Activated naive CD8-positive, alpha-beta T cell treated with anti-CD3 and anti-CD28 coated beads, Interleukin-2, amount 50 U/mL, for 24 hours (primary cell): ENCODE measurements around the gene CLMP.
"Not testable (repeated sequence)": the region's sequence is repeated elsewhere in the genome, so short reads cannot be mapped to it uniquely, and the experiment has no call there.

Experiments used
- ATAC-seq: fragments of 150-1000 bp; cut with Tn5 transposase; one replicate; pipeline ENCODE4 v1.10.0; 2021
- DNase-seq: peaks from one replicate; pipeline ENCODE4 v3.0.0; 2021
- H3K27ac Mint-ChIP-seq: one replicate; pipeline ENCODE4 v1.8.0; 2021; ENCODE audit warnings: mild to moderate bottlenecking, mixed read lengths
- H3K27me3 Mint-ChIP-seq: one replicate; pipeline ENCODE4 v1.8.0; 2021; ENCODE audit warnings: mixed read lengths
- H3K36me3 Mint-ChIP-seq: one replicate; pipeline ENCODE4 v1.8.0; 2021; ENCODE audit warnings: low read depth, mixed read lengths
- H3K4me1 Mint-ChIP-seq: one replicate; pipeline ENCODE4 v1.8.0; 2021; ENCODE audit warnings: mixed read lengths
- H3K4me3 Mint-ChIP-seq: one replicate; pipeline ENCODE4 v1.8.0; 2021; ENCODE audit warnings: mild to moderate bottlenecking, moderate library complexity, mixed read lengths
- H3K9me3 Mint-ChIP-seq: one replicate; pipeline ENCODE4 v1.8.0; 2021; ENCODE audit warnings: mixed read lengths

Gene CLMP

GRCh38 chr11:123088896-123089295 lies 106.2 kb downstream of the CLMP start:
- H3K36me3 Mint-ChIP-seq, H3K27ac Mint-ChIP-seq, H3K9me3 Mint-ChIP-seq, ATAC-seq, H3K4me3 Mint-ChIP-seq, DNase-seq, H3K27me3 Mint-ChIP-seq: not testable (repeated sequence)
- H3K4me1 Mint-ChIP-seq, result peaks cover 23% of the 10 kb centered on the region

- not testable (repeated sequence) for H3K9me3 Mint-ChIP-seq, H3K36me3 Mint-ChIP-seq, H3K4me3 Mint-ChIP-seq, H3K27me3 Mint-ChIP-seq, DNase-seq
- Mint-ChIP-seq H3K4me1 (peaks cover 34% of the 10 kb centered on the region), H3K27ac (peak overlapping the region; percentile 68)
- ATAC-seq, result peak; percentile 65
These were observed 107.4 kb downstream of the CLMP start for GRCh38 chr11:123087657-123088056.

DNA sequence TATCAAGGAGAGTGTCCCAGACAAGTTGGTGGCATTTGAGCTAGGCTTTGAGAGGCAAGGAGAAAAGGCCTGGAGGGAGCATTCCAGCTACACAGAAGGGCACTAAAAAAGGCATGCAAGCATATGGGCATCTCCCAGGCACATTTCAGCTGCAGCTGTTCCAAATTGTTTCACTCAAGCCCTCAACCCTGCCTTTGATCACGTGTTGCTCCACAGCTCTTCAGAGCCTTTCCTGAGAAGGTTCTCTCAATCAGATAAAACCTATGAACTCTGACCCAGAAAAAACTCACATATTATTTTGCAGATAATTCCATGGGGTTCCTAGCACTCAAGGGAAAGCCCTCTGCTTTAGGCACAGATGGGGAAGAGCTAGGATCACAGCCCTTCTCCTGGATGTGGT lies 108.7 kb downstream of the CLMP start:
- DNase-seq, result no peak
- Mint-ChIP-seq H3K9me3 (peaks cover 7% of the 10 kb centered on the region), H3K4me1 (peaks cover 34% of the 10 kb centered on the region)

DNA sequence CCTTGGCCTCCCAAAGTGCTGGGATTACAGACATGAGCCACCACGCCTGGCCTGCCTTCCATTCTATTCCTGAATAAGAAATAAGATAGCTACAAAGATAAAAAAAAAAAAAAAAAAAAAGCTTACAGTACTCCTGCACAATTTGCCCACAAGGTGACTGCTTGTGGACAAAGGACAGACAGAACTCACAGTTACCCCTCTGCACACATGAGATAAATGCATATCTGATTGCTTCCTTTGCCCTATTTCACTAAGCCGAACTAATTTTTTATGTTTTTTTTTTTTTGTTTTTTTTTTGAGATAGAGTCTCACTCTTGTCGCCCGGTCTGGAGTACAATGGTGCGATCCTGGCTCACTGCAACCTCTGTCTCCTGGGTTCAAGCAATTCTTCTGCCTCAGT lies 109.6 kb downstream of the CLMP start:
- Mint-ChIP-seq H3K27ac (no peak overlapping the region), H3K4me1 (peaks cover 34% of the 10 kb centered on the region), H3K36me3 (no peaks in the 10 kb centered on the region), H3K27me3 (no peaks in the 10 kb centered on the region), H3K9me3 (peaks cover 7% of the 10 kb centered on the region), H3K4me3 (no peak overlapping the region)
- DNase-seq (no peak), ATAC-seq (no peak)

More for the DNA sequence above, 108.7 kb downstream of the CLMP start:
- H3K36me3 Mint-ChIP-seq, result no peaks in the 10 kb centered on the region
- no peaks in the 10 kb centered on the region for H3K27me3 Mint-ChIP-seq
- no peak overlapping the region for H3K27ac Mint-ChIP-seq
- no peak for ATAC-seq
- no peak overlapping the region for H3K4me3 Mint-ChIP-seq

- Mint-ChIP-seq H3K4me1 (peaks cover 37% of the 10 kb centered on the region), H3K36me3 (no peaks in the 10 kb centered on the region), H3K27me3 (no peaks in the 10 kb centered on the region), H3K4me3 (no peak overlapping the region), H3K9me3 (peaks cover 7% of the 10 kb centered on the region), H3K27ac (no peak overlapping the region)
- ATAC-seq (no peak), DNase-seq (no peak)
These were observed 110.6 kb downstream of the CLMP start for GRCh38 chr11:123084454-123084853.

- ATAC-seq (peak; percentile 58), DNase-seq (peak; percentile 64)
- no peak overlapping the region for H3K4me3 Mint-ChIP-seq
- H3K27me3 Mint-ChIP-seq, result no peaks in the 10 kb centered on the region
- peaks cover 37% of the 10 kb centered on the region for H3K4me1 Mint-ChIP-seq
- peak overlapping the region; percentile 0 for H3K27ac Mint-ChIP-seq
- peaks cover 7% of the 10 kb centered on the region for H3K9me3 Mint-ChIP-seq
- H3K36me3 Mint-ChIP-seq, result no peaks in the 10 kb centered on the region
These were observed 111.4 kb downstream of the CLMP start for GRCh38 chr11:123083623-123084029.

- no peak for DNase-seq
- no peak for ATAC-seq
- H3K27me3 Mint-ChIP-seq, result no peaks in the 10 kb centered on the region
- H3K36me3 Mint-ChIP-seq, result no peaks in the 10 kb centered on the region
- no peak overlapping the region for H3K27ac Mint-ChIP-seq
- H3K9me3 Mint-ChIP-seq, result peaks cover 7% of the 10 kb centered on the region
- H3K4me3 Mint-ChIP-seq, result no peak overlapping the region
- H3K4me1 Mint-ChIP-seq, result peaks cover 33% of the 10 kb centered on the region
These were observed 112.1 kb downstream of the CLMP start for GRCh38 chr11:123082977-123083376.

DNA sequence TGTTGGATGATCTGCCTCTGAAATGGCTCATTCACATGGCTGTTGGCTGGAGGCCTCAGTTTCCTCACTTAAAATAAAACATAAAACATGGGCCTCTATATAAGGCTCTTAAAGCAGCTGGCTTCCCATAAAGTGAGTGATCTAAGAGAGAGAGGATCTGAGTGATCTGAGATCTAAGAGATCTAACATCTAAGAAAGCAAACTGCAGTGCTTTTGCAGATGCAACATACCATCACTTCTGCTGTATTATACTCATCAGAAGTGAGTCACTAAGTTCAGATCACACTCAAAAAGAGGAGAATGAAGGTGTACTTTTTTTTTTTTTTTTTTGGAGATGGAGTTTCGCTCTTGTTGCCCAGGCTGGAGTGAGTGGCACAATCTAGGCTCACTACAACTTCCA lies 115.0 kb downstream of the CLMP start:
- Mint-ChIP-seq H3K27me3 (no peaks in the 10 kb centered on the region), H3K4me1 (peaks cover 19% of the 10 kb centered on the region), H3K27ac (no peak overlapping the region), H3K4me3 (no peak overlapping the region), H3K9me3 (peaks cover 7% of the 10 kb centered on the region), H3K36me3 (no peaks in the 10 kb centered on the region)
- ATAC-seq (no peak), DNase-seq (no peak)

DNA sequence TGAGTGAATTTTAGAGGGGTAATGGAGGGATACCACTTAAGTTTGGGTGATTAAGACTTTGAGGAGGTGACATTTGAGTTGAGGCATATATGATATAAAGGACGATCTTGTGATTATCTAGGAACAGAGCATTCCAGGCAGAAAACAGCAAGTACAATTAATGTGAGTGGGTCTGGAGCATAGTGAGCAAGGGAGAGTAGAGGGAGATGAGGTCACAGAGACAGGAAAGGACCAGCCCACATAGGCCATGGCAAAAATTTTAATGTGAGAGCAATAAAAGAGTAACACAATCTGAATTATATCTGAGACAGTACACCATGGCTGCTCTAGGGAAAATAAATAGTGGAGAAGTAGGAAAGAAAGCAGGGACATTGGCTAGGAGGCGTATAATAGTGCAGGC lies 118.6 kb downstream of the CLMP start:
- Mint-ChIP-seq H3K4me3 (no peak overlapping the region), H3K36me3 (no peaks in the 10 kb centered on the region), H3K27me3 (no peaks in the 10 kb centered on the region), H3K27ac (no peak overlapping the region), H3K4me1 (peaks cover 27% of the 10 kb centered on the region), H3K9me3 (no peaks in the 10 kb centered on the region)
- no peak for ATAC-seq
- DNase-seq, result no peak

DNA sequence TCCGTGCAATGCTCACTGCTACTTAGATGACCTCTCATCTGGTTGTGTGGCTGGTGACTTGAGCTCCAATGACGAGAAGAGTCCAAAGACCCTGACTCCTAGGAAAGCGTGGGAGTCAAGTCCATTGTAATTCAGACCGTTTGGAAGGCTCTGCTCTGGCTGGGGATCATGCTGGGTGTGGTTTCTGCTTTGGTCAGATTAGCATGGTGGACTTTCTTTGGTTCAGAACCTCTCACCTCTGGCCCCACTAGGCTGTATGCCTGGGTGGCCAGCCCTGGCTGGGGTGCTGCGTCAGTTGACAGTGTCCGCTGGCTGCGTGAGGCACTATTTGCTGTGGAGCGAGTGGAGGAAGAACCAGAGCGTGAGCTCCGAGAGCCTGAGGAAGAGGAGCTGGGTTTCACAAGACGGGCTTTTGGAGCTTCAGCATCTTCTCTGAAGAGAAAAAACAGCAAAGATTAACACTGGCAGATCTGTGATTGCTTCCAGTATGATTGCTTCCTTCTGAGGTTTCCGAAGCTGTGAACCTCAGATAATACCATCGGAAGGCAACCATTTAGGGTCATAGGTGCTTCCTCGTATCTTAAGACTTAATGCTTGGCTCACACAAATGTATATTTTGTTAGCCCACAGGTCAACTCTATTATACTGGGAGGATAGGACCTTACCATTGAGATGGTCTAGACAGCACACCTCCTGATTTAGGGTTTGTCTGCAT lies 121.5 kb downstream of the CLMP start:
- H3K36me3 Mint-ChIP-seq, result no peaks in the 10 kb centered on the region
- H3K27ac Mint-ChIP-seq, result no peak overlapping the region
- H3K27me3 Mint-ChIP-seq, result no peaks in the 10 kb centered on the region
- H3K4me3 Mint-ChIP-seq, result no peak overlapping the region
- DNase-seq (no peak), ATAC-seq (no peak)
- peaks cover 51% of the 10 kb centered on the region for H3K4me1 Mint-ChIP-seq
- H3K9me3 Mint-ChIP-seq, result no peaks in the 10 kb centered on the region

DNA sequence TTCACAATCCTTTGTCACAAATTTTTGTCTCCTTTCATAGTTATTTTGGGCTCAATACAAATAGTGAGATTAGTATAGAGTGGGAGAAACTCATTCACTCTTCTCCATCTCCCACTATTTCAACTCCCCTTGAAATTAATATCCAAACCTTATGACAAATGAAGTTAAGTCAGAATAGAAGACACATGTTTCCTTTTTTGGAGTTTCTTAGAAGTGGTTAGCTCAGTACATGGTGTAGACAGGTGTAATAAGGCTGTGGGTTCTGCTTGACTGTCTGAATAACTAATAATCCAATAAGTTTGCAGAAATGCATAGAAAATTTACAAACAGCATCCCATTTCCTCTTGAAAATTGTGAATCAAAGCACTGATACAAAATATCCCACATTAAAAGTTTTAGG lies 122.3 kb downstream of the CLMP start:
- no peaks in the 10 kb centered on the region for H3K9me3 Mint-ChIP-seq
- peaks cover 54% of the 10 kb centered on the region for H3K4me1 Mint-ChIP-seq
- ATAC-seq (no peak), DNase-seq (no peak)
- H3K27me3 Mint-ChIP-seq, result no peaks in the 10 kb centered on the region
- H3K36me3 Mint-ChIP-seq, result no peaks in the 10 kb centered on the region
- no peak overlapping the region for H3K27ac Mint-ChIP-seq
- H3K4me3 Mint-ChIP-seq, result no peak overlapping the region

GRCh38 chr11:123072332-123072761 lies 122.7 kb downstream of the CLMP start:
- Mint-ChIP-seq H3K4me3 (no peak overlapping the region), H3K36me3 (no peaks in the 10 kb centered on the region), H3K27me3 (no peaks in the 10 kb centered on the region), H3K27ac (no peak overlapping the region), H3K9me3 (no peaks in the 10 kb centered on the region), H3K4me1 (peaks cover 54% of the 10 kb centered on the region)
- no peak for DNase-seq
- no peak for ATAC-seq

- Mint-ChIP-seq H3K4me1 (peaks cover 61% of the 10 kb centered on the region), H3K27ac (peak overlapping the region; percentile 90), H3K27me3 (no peaks in the 10 kb centered on the region), H3K9me3 (no peaks in the 10 kb centered on the region), H3K4me3 (peak overlapping the region; percentile 87), H3K36me3 (peaks cover 4% of the 10 kb centered on the region)
- DNase-seq, result no peak
- ATAC-seq, result peak; percentile 59
These were observed 124.9 kb downstream of the CLMP start for GRCh38 chr11:123069908-123070821.

DNA sequence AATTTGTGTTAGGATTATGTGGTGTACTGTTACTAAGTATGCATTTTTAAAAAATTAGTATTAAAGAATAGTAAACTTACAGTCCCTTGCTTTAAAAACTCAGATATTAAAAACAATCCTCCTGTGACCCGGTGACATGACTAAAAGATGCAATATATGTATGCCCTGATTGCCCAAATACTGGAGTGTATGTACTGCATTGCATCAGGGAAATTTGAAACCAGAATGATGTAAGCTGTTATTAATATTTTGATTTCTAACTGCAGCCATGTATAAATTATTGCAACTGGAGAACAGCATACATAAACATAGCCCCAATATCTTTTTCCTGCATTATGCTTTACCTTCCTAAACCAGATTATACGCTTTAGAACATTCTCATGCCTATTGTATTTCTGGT lies 129.4 kb downstream of the CLMP start:
- DNase-seq (no peak), ATAC-seq (no peak)
- Mint-ChIP-seq H3K9me3 (no peaks in the 10 kb centered on the region), H3K27ac (peak overlapping the region; percentile 78), H3K36me3 (peaks cover 29% of the 10 kb centered on the region), H3K27me3 (peaks cover 7% of the 10 kb centered on the region), H3K4me1 (peaks cover 61% of the 10 kb centered on the region), H3K4me3 (peak overlapping the region; percentile 48)
